Measurements from ENCODE around the gene ACBD6.
"Not testable (repeated sequence)": the region's sequence is repeated elsewhere in the genome, so short reads cannot be mapped to it uniquely, and the experiment has no call there.

The ACBD6 gene

GRCh38 chr1:180412583-180412982, 89.8 kb downstream of the ACBD6 start:
- DNase-seq, result no peak

DNA sequence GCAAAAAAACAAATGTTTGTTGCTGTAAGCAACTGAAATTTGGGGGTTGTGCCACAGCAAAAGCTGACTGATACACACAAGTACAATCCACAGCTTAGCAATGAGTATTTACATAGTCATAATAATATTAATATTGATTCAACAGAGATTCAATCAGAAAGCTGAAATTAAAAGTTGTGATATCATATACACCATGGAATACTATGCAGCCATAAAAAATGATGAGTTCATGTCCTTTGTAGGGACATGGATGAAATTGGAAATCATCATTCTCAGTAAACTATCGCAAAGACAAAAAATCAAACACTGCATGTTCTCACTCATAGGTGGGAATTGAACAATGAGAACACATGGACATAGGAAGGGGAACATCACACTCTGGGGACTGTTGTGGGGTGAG, 94.2 kb downstream of the ACBD6 start:
- DNase-seq, result not testable (repeated sequence)

DNA sequence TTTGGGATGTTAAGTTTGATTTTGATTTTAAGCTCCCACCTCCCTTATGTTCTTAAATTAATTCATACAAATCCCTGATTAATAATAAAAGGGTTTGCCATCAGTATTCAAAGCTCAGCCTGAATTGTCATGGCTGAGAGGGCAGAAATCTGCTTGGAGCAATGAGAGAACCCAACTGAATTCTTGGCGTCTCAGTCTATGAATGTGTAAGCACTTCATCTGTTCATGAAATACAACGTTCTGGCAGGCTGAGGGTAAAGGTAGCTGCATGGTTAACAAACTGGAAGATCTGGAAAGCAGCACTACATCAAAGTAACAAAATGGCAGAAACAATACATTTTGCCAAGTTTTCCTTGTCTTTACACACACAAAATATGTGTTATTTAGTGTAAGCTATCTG, 95.3 kb downstream of the ACBD6 start:
- DNase-seq, result no peak

DNA sequence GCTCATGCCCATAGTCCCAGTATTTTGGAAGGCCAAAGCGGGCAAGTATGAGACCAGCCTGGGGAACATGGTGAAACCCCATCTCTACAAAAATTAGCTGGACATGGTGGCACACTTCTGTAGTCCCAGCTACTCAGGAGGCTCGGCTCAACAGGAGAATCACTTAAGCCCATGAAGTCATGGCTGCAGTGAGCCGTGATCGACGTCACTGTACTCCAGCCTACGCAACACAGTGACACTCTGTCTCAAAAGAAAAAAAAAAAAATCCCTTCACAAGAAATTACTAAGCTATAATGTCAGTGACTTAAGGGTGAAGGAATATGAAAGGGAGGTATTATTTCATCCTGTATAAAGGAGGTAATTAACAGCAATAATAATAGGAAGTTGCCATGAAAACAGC, 99.8 kb downstream of the ACBD6 start:
- DNase-seq, result no peak

DNA sequence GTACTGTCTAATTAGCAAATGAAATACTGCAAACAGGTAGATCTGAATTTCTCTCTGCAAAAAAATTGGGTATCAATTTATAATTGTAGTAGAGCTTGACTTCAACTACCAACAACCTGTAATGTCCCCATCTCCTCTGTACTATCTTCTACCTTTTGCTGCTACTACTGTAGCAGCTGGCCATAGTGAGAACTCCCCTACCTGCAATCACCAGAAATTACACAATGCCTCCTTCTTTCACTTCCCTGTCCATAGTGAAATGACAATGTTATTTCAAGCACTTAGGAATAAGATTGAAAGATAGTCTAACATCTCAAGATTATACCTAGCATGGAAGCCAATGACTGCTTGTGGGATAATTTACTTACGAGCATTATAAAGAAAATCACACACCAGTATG, 100.4 kb downstream of the ACBD6 start:
- DNase-seq, result no peak

DNA sequence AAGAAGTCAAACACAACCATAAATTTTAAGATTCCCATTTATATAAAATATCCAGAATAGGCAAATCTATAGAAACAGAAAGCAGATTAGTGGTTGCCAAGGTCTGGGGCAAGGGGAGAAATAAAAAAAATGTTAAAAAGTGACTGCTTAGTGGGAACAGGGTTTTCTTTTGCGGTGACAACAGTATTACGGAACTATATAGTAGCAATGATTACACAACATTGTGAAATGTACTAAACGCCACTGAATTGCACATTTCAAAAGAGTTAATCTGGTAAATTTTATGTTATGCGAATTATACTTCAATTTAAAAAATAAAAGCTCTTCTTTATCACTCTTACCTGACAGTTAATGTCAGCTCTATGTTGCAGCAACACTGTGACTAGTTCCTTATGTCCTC, 105.2 kb downstream of the ACBD6 start:
- no peak for DNase-seq

GRCh38 chr1:180392427-180393145, 109.8 kb downstream of the ACBD6 start:
- DNase-seq, result no peak

DNA sequence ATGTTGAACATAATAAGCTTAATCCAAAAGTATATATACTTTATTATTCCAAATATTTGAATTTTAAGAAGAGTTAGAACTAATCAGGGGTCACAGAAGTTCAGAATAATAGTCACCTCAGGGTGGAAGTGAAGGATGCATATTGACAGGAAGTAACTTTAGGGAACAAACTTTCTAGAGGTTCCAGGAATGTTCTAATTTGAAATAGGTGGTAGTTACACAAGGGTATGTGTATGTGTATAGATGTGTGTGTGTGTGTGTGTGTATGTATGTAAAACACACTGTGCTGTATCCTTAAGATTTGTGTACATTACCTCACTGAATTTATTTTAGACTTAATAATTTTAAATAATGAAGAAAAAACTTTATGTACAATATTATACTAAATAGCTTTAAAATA, 110.4 kb downstream of the ACBD6 start:
- DNase-seq, result no peak

- DNase-seq, result no peak
Measured at GRCh38 chr1:180387413-180387812, 115.0 kb downstream of the ACBD6 start.

- DNase-seq, result no peak
Measured at GRCh38 chr1:180386745-180387367, 115.5 kb downstream of the ACBD6 start.

DNA sequence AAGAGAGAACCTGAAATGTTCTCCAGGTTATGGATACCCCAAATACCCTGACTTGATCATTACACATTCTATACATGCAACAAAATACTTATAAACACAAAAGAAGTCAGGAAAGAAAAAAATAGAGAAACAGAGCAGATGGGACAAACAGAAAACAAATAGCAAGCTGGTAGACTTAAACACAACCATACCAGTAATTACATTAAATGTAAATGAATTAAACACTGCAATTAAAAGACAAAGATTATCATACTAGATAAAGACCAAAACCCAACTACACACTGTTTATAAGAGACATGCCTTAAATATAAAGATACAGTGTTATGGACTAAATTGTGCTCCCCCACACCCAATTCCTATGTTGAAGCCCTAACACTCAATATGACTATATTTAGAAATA, 117.2 kb downstream of the ACBD6 start:
- no peak for DNase-seq

DNA sequence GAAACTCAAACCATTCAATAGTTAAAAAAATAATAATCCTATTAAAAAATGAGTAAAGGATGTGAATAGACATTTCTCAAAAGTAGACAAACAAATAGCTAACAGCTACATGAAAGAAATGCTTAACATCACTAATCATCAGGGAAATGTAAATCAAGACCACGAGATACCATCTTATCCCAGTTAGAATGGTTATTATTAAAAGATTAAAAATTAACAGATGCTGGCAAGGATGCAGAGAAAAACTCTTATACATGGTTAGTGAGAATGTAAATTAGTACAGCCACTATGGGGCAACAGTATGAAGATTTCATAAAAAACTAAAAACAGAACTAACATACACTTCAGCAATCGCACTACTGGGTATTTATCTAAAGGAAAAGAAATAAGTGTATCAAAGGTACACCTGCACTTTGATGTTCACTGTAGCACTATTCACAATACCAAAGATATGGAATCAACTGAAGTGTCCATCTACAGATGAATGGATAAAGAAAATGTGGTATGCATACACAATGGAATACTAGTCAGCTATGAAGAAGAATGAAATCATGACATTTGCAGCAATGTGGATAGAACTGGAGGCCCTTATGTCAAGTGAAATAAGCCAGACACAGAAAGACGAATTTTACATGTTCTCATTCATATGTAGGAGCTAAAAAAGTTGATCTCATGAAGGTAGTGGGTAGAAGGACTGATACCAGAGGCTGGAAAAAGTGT, 117.9 kb downstream of the ACBD6 start:
- DNase-seq, result no peak

GRCh38 chr1:180382326-180383115, 119.9 kb downstream of the ACBD6 start:
- DNase-seq, result no peak

DNA sequence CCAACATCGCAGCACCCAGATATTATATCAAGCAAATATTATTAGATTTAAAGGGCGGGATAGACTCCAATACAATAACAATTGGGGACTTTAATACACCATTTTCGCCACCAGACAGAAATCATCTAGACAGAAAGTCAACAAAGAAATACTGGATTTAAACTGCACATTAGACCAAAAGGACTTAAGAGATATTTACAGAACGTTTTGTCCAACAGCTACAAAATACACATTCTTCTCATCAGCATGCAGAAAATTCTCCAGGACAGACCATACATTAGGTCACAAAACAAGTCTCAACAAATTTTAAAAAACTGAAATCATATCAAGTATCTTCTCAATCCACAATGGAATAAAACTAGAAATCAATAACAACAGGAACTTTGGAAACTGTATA, 121.2 kb downstream of the ACBD6 start:
- DNase-seq, result no peak

DNA sequence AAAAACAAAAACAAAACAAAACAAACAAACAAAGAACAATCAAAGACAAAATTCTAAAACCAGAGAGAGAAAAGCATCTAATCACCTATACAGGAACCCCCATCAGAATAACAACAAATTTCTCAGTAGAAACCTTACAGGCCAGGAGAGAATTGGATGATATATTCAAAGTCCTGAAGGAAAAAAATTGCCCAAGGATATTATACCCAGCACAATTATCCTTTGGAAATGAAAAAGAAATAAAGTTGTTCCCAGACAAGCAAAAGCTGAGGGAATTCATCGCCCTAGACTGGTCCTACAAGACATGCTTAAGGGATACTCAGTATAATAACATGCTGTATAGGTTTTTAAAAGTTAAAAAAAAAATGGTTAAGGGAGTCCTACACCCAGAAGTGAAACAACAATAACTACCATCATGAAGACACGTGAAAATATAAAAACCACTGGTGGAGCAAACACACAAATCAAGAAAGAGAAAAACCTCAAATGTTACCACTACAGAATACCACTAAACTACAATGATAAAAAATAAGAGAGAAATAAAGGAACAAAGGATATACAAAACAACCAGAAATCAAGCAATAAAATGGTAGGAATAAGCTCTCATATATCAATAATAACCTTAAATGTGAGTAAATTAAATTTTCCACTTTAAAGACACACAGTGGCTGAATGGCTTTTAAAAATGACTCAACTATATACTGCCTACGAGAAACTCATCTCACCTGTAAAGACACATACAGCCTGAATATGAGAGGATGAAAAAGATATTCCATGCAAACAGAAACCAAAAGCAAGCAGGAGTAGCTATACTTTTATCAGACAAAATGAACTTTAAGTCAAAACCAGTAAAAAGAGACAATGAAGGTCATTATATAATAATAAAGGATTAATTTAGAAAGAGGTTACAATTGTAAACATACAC, 121.9 kb downstream of the ACBD6 start:
- DNase-seq, result no peak

DNA sequence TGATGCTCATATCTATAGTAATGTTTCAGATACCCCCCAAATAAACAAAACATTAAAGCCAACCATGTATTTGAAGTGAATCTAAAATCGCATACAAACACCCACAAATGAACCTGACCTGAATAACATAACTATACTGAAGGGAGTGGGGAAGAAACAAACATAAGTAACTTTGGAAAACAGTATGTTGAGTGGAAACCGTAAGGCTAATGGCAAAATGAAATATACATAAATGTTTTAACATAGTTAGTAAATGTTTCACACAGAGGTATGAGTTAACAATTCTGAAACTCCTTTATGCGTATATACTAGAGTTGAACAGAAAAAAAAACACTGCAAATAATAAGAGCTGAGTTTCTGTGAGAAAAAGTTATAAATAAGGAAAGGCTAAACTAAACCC, 125.6 kb downstream of the ACBD6 start:
- no peak for DNase-seq

DNA sequence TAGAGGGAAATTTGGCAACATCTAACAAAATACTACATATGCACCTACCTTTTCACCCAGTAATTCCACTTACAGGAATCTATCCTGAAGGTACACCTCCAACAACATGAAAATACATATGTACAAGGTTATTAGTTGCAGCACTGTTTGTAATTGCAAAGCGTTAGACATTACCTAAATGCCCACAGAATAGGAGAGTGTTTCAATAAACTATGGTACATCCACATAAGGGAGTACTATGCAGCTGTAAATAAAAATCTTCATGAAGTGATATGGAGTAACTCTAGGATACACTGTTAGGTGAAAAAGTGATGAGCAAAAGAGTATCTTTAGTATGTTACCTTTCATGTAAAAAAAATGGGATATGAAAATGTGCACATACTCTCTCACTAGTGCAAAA, 126.1 kb downstream of the ACBD6 start:
- DNase-seq, result no peak

GRCh38 chr1:180372728-180373127, 129.6 kb downstream of the ACBD6 start:
- no peak for DNase-seq

- DNase-seq, result no peak
Measured at GRCh38 chr1:180370597-180370996, 131.8 kb downstream of the ACBD6 start.

DNA sequence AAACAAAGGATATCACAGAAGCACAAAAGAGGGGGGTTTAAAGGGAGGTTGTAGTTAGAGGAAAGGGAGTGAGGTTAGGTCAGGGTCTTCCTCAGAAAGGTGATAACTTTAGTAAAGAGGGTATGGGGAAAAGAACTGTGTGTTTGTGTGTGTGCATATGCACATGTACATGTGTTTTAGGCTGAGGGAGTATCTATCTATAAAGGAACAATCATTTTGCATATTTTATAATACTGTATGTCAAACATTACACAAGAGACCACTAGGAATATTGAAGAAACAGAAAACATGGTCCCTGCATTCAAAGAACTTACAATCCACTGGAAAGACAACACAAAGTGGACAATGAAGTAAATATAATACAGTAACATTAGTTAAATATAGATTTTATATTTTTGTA, 132.2 kb downstream of the ACBD6 start:
- DNase-seq, result no peak

DNA sequence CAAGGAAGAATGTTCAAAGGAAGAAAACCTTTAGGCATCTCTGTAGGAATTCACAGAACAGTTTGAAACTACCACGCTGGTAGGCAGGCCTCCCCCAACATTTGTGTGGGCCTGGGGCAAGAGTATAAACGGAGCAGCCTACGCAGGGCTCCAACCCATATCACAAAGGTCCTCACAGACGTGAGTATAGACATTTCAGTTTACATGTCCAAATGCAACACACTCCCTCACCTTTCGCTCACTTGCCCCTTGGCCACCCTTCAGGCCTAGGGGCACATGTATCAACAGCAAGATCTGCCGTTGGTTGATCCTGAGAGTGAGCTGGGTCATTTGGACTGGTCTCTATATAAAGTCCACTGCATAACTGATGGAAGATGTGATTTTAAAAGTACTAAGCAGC, 133.3 kb downstream of the ACBD6 start:
- no peak for DNase-seq

DNA sequence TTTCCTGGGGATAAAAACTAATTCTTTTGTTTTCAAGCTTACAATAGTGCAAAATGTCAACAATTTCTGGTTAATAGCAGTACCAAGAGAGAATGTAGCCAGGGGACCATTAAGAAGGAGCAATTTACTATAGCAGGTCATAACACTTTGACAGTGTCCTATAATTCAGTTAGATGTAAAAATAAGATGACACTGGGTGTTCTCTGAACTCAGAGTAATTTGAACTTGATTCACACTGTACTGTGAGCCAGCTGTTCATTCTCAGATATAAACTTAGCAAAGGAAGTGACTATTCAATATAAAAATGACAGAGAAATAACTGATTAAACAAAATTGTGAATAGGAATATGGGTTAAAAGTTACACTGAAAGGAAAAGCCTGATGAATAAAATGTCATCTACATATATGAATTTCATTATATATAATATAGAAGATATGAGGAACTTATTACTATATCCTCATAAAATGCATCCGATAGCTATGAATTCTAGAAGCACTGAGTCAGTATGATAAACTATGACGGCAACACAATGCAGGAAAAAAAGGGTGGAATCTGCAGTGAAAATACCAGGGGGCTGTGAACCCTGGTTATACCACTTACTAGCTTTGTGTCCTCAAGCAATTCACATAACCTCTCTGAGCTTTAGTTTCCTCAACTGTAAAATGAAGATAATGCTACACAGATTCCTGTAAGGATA, 135.9 kb downstream of the ACBD6 start:
- no peak for DNase-seq

Data from activated CD8-positive, alpha-beta memory T cell treated with anti-CD3 and anti-CD28 coated beads, Interleukin-2, amount 50 U/mL, for 4 hours (primary cell).